Neural cell (in vitro differentiated cells): ENCODE results near the gene FRMPD4. TPM values are rescaled to one million over a fixed set of nuclear protein-coding genes. Genes with fewer than 3 reads are reported as not detected.

Source experiments
- H2AFZ ChIP-seq: fragments of 200-600, 300-800 bp; sonication (generic), shearing (Covaris generic); 2 replicates; pipeline ENCODE4 v1.6.0; 2014; ENCODE audit warnings: low read depth, mild to moderate bottlenecking, antibody characterized with exemption, low read length, moderate library complexity
- H3F3A ChIP-seq: fragments of 200-600 bp; shearing (Covaris generic); 2 replicates; pipeline ENCODE4 v1.6.1; 2016; ENCODE audit warnings: mild to moderate bottlenecking, moderate library complexity, mixed read lengths, antibody characterized with exemption, low read length; ENCODE audit not compliant: insufficient read depth, poor library complexity, severe bottlenecking
- H3K27ac ChIP-seq: fragments of 200-600, 300-800 bp; sonication (generic), shearing (Covaris generic); 2 replicates; pipeline ENCODE4 v1.5.1; 2014; ENCODE audit warnings: mild to moderate bottlenecking, low read length, moderate library complexity
- H3K27me3 ChIP-seq: fragments of 300-800, 200-600 bp; sonication (generic), shearing (Covaris generic); 2 replicates; pipeline ENCODE4 v1.6.0; 2014; ENCODE audit warnings: mild to moderate bottlenecking, low read depth, low read length, moderate library complexity; ENCODE audit not compliant: insufficient read depth
- H3K36me3 ChIP-seq: fragments of 300-800, 200-600 bp; sonication (generic), shearing (Covaris generic); 2 replicates; pipeline ENCODE4 v1.5.1; 2014; ENCODE audit warnings: mild to moderate bottlenecking, antibody characterized with exemption, low read length, moderate library complexity; ENCODE audit not compliant: insufficient read depth
- H3K4me2 ChIP-seq: fragments of 300-800, 200-600 bp; sonication (generic), shearing (Covaris generic); 2 replicates; pipeline ENCODE4 v1.6.0; 2014; ENCODE audit warnings: mild to moderate bottlenecking, low read length
- H3K4me3 ChIP-seq: fragments of 300-800, 200-600 bp; sonication (generic), shearing (Covaris generic); 2 replicates; pipeline ENCODE4 v1.5.1; 2014; ENCODE audit warnings: mild to moderate bottlenecking, low read length, moderate library complexity
- H3K79me2 ChIP-seq: fragments of 200-600 bp; shearing (Covaris generic); replicated peaks from 2 replicates; pipeline ENCODE4 v1.6.0; 2014; ENCODE audit warnings: mild to moderate bottlenecking, low read length, moderate library complexity; ENCODE audit not compliant: insufficient read depth
- H3K9ac ChIP-seq: fragments of 300-800, 200-600 bp; sonication (generic), shearing (Covaris generic); 2 replicates; pipeline ENCODE4 v1.6.1; 2016; ENCODE audit warnings: mild to moderate bottlenecking, low read length, mixed read lengths
- H3K9me2 ChIP-seq: fragments of 200-600 bp; shearing (Covaris generic); 2 replicates; pipeline ENCODE4 v1.6.1; 2016; ENCODE audit warnings: mild to moderate bottlenecking, low read length, mixed read lengths; ENCODE audit not compliant: insufficient read depth
- H3K9me3 ChIP-seq: fragments of 200-600, 300-800 bp; sonication (generic), shearing (Covaris generic); 2 replicates; pipeline ENCODE4 v1.6.1; 2016; ENCODE audit warnings: mild to moderate bottlenecking, mixed run types, low read length, moderate library complexity, mixed read lengths
- H4K20me1 ChIP-seq: fragments of 200-600 bp; shearing (Covaris generic); 2 replicates; pipeline ENCODE4 v1.6.1; 2016; ENCODE audit warnings: mild to moderate bottlenecking, mixed run types; ENCODE audit not compliant: insufficient read depth
- EP300 ChIP-seq: fragments of 450-650 bp; conservative IDR thresholded peaks from 2 replicates; pipeline ENCODE4 v1.6.1; 2014; ENCODE audit warnings: antibody characterized with exemption, mild to moderate bottlenecking, moderate library complexity; ENCODE audit not compliant: poor library complexity, severe bottlenecking
- EZH2 ChIP-seq: fragments of 200-600, 300-800 bp; shearing (Covaris generic), sonication (generic); IDR thresholded peaks from 2 replicates; pipeline ENCODE4 v1.6.1; 2014; ENCODE audit warnings: antibody characterized with exemption, low read length, borderline replicate concordance, mild to moderate bottlenecking; ENCODE audit not compliant: insufficient read depth, poor library complexity, severe bottlenecking
- MXI1 ChIP-seq: fragments of 450-650 bp; conservative IDR thresholded peaks from 2 replicates; pipeline ENCODE4 v1.6.1; 2014; ENCODE audit warnings: antibody characterized with exemption, mild to moderate bottlenecking; ENCODE audit not compliant: poor library complexity, severe bottlenecking
- POLR2AphosphoS5 ChIP-seq: IDR thresholded peaks from 2 replicates; pipeline ENCODE4 v1.6.1; 2012
- RAD21 ChIP-seq: fragments of 450-650 bp; conservative IDR thresholded peaks from 2 replicates; pipeline ENCODE4 v1.6.1; 2014; ENCODE audit warnings: antibody characterized with exemption, mild to moderate bottlenecking, moderate library complexity
- SMC3 ChIP-seq: fragments of 450-650 bp; conservative IDR thresholded peaks from 2 replicates; pipeline ENCODE4 v1.6.1; 2014; ENCODE audit warnings: antibody characterized with exemption, mild to moderate bottlenecking, moderate library complexity; ENCODE audit not compliant: poor library complexity
- TAF1 ChIP-seq: IDR thresholded peaks from 2 replicates; pipeline ENCODE4 v1.6.1; 2012; ENCODE audit warnings: low read depth
- polyA plus RNA-seq: library from polyadenylated mRNA; depleted of rRNA; stranded (reverse); fragments of >200 nt; gene quantifications from 2 replicates; pipeline ENCODE4 v1.2.3, GENCODE V29; 2014
- TF ChIP-seq, protein P1 (sequence below): fragments of 450-650 bp; IDR thresholded peaks from 2 replicates; pipeline ENCODE4 v1.5.1; 2014; ENCODE audit warnings: antibody characterized with exemption, mild to moderate bottlenecking, moderate library complexity; ENCODE audit not compliant: poor library complexity, severe bottlenecking
- TF ChIP-seq, protein P2 (sequence below): IDR thresholded peaks from 2 replicates; pipeline ENCODE4 v1.6.1; 2012; ENCODE audit warnings: borderline replicate concordance

The FRMPD4 gene
- polyA plus RNA-seq, 1 donor from 2014 or later = 1.2 TPM

DNA sequence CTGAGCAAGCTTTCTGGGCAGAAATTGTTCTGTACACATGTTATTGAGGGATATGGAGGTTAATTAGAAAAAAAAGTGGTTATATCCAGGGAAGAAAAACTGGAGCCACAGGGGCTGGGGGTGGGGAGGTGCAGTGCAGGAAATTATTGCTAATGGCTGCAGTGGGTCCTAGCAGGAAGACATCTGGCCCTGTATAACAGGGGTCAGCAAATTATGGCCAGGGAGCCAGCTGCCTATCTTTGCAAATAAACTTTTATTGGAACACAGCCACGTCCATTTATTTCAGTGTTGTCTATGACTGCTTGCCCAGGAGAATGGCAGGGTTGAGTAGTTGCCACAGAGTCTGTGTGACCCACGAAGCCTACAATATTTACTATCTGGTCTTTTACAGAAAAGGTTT lies 629.6 kb downstream of the FRMPD4 start:
- TF ChIP-seq EZH2 (no peak), MXI1 (no peak), RAD21 (no peak), TAF1 (no peak), POLR2AphosphoS5 (no peak), EP300 (no peak), SMC3 (no peak)
- TF ChIP-seq, protein P1, sequence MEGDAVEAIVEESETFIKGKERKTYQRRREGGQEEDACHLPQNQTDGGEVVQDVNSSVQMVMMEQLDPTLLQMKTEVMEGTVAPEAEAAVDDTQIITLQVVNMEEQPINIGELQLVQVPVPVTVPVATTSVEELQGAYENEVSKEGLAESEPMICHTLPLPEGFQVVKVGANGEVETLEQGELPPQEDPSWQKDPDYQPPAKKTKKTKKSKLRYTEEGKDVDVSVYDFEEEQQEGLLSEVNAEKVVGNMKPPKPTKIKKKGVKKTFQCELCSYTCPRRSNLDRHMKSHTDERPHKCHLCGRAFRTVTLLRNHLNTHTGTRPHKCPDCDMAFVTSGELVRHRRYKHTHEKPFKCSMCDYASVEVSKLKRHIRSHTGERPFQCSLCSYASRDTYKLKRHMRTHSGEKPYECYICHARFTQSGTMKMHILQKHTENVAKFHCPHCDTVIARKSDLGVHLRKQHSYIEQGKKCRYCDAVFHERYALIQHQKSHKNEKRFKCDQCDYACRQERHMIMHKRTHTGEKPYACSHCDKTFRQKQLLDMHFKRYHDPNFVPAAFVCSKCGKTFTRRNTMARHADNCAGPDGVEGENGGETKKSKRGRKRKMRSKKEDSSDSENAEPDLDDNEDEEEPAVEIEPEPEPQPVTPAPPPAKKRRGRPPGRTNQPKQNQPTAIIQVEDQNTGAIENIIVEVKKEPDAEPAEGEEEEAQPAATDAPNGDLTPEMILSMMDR = no peak
- TF ChIP-seq, protein P2, sequence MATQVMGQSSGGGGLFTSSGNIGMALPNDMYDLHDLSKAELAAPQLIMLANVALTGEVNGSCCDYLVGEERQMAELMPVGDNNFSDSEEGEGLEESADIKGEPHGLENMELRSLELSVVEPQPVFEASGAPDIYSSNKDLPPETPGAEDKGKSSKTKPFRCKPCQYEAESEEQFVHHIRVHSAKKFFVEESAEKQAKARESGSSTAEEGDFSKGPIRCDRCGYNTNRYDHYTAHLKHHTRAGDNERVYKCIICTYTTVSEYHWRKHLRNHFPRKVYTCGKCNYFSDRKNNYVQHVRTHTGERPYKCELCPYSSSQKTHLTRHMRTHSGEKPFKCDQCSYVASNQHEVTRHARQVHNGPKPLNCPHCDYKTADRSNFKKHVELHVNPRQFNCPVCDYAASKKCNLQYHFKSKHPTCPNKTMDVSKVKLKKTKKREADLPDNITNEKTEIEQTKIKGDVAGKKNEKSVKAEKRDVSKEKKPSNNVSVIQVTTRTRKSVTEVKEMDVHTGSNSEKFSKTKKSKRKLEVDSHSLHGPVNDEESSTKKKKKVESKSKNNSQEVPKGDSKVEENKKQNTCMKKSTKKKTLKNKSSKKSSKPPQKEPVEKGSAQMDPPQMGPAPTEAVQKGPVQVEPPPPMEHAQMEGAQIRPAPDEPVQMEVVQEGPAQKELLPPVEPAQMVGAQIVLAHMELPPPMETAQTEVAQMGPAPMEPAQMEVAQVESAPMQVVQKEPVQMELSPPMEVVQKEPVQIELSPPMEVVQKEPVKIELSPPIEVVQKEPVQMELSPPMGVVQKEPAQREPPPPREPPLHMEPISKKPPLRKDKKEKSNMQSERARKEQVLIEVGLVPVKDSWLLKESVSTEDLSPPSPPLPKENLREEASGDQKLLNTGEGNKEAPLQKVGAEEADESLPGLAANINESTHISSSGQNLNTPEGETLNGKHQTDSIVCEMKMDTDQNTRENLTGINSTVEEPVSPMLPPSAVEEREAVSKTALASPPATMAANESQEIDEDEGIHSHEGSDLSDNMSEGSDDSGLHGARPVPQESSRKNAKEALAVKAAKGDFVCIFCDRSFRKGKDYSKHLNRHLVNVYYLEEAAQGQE = no peak
- H3K4me2 ChIP-seq = no peak overlapping the region
- no peaks in the 10 kb centered on the region for H3K79me2 ChIP-seq

GRCh38 chrX:12768491-12768890 lies 630.2 kb downstream of the FRMPD4 start:
- no peaks in the 10 kb centered on the region for H3K9me2 ChIP-seq

More for the DNA sequence above, 629.6 kb downstream of the FRMPD4 start:
- no peaks in the 10 kb centered on the region for H4K20me1 ChIP-seq
- no peaks in the 10 kb centered on the region for H3K27me3 ChIP-seq
- no peaks in the 10 kb centered on the region for H3F3A ChIP-seq
- H3K9me2 ChIP-seq = no peaks in the 10 kb centered on the region
- H3K36me3 ChIP-seq = no peaks in the 10 kb centered on the region
- H3K9me3 ChIP-seq = no peaks in the 10 kb centered on the region
- no peak overlapping the region for H3K4me3 ChIP-seq
- no peak overlapping the region for H3K9ac ChIP-seq
- no peak overlapping the region for H3K27ac ChIP-seq
- no peak overlapping the region for H2AFZ ChIP-seq

More at GRCh38 chrX:12768491-12768890, 630.2 kb downstream of the FRMPD4 start:
- Histone ChIP-seq H3K4me3 (no peak overlapping the region), H3K27ac (no peak overlapping the region), H3K27me3 (no peaks in the 10 kb centered on the region), H2AFZ (no peak overlapping the region), H3K9ac (no peak overlapping the region), H3K79me2 (no peaks in the 10 kb centered on the region), H3K9me3 (no peaks in the 10 kb centered on the region), H4K20me1 (no peaks in the 10 kb centered on the region), H3F3A (no peaks in the 10 kb centered on the region), H3K36me3 (no peaks in the 10 kb centered on the region), H3K4me2 (no peak overlapping the region)
- TF ChIP-seq, protein P1 = no peak
- no peak for TF ChIP-seq POLR2AphosphoS5
- TF ChIP-seq RAD21 = no peak
- no peak for TF ChIP-seq MXI1
- no peak for TF ChIP-seq EP300
